Ammon's horn (tissue), 1 donor: Measurements from ENCODE around the gene CNST.
"Not testable (repeated sequence)": the region's sequence is repeated elsewhere in the genome, so short reads cannot be mapped to it uniquely, and the experiment has no call there.

Source experiments
- DNase-seq: peaks from one replicate; pipeline ENCODE4 v3.0.0-alpha.2; 2016; ENCODE audit warnings: low spot score

Gene CNST

GRCh38 chr1:246587032-246587431, 20.8 kb downstream of the CNST start:
- DNase-seq, result no peak

GRCh38 chr1:246587606-246588005, 21.4 kb downstream of the CNST start:
- no peak for DNase-seq

GRCh38 chr1:246588159-246588721, 22.0 kb downstream of the CNST start:
- no peak for DNase-seq

GRCh38 chr1:246589919-246590318, 23.7 kb downstream of the CNST start:
- DNase-seq, result not testable (repeated sequence)

GRCh38 chr1:246591047-246591446, 24.8 kb downstream of the CNST start:
- no peak for DNase-seq

- DNase-seq, result no peak
Observed at GRCh38 chr1:246591504-246591903, 25.2 kb downstream of the CNST start.

GRCh38 chr1:246591958-246592357, 25.7 kb downstream of the CNST start:
- no peak for DNase-seq

GRCh38 chr1:246592695-246593094, 26.4 kb downstream of the CNST start:
- no peak for DNase-seq

- DNase-seq, result no peak
Observed at GRCh38 chr1:246595146-246595545, 28.9 kb downstream of the CNST start.

GRCh38 chr1:246597340-246597739, 31.1 kb downstream of the CNST start:
- no peak for DNase-seq

GRCh38 chr1:246597971-246598370, 31.7 kb downstream of the CNST start:
- no peak for DNase-seq

- DNase-seq, result no peak
Observed at GRCh38 chr1:246599315-246599714, 33.1 kb downstream of the CNST start.

- DNase-seq, result no peak
Observed at GRCh38 chr1:246600579-246600978, 34.3 kb downstream of the CNST start.

GRCh38 chr1:246602194-246602593, 35.9 kb downstream of the CNST start:
- DNase-seq, result no peak

- DNase-seq, result not testable (repeated sequence)
Observed at GRCh38 chr1:246605231-246605630, 39.0 kb downstream of the CNST start.

- no peak for DNase-seq
Observed at GRCh38 chr1:246607462-246607861, 41.2 kb downstream of the CNST start.

GRCh38 chr1:246608616-246609376, 42.5 kb downstream of the CNST start:
- DNase-seq, result no peak

- DNase-seq, result no peak
Observed at GRCh38 chr1:246609632-246610031, 43.4 kb downstream of the CNST start.

- DNase-seq, result no peak
Observed at GRCh38 chr1:246613096-246613758, 47.0 kb downstream of the CNST start.

- DNase-seq, result no peak
Observed at GRCh38 chr1:246617156-246617555, 50.9 kb downstream of the CNST start.

GRCh38 chr1:246617768-246618167, 51.5 kb downstream of the CNST start:
- no peak for DNase-seq

- no peak for DNase-seq
Observed at GRCh38 chr1:246618240-246618808, 52.1 kb downstream of the CNST start.
